ENCODE data around the gene NOS1. TPM values are rescaled to one million over a fixed set of nuclear protein-coding genes. Genes with fewer than 3 reads are reported as not detected.

The NOS1 gene
- total RNA-seq, 1 donor from 2014 or later = 9.6 TPM

DNA sequence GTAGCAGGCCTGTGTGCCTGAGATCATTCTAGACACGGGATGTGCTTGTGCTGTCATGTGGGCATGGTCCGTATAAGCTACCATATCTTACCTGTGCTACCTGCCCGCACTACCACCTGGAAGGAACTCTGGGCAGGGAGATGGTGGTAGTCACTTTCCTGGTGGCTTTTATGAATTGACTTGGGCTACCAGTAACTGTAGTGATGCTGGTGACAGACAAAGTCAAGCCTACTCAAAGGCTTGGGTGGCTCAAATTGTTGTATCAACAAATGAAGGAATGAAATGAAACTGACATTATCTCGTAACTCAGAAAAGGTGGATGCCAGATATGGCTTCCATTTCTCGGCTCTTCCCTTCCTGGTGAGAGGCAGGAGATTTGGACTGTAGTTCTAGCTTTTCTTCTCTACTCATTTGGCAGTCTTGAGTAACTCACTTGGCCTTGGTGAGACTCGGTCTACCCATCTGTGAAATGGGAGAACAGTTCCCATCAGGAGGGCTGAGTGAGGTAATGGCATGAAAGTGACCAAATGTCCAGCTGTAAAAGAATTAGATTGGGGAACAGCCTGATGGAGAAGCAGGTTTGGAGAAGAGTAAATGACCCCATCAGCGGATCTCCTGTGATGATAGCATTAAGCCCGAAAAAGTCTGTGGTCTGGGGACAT, 81.3 kb downstream of the NOS1 start:
- no peak overlapping the region for H3K4me3 ChIP-seq
- TF ChIP-seq, protein P1, sequence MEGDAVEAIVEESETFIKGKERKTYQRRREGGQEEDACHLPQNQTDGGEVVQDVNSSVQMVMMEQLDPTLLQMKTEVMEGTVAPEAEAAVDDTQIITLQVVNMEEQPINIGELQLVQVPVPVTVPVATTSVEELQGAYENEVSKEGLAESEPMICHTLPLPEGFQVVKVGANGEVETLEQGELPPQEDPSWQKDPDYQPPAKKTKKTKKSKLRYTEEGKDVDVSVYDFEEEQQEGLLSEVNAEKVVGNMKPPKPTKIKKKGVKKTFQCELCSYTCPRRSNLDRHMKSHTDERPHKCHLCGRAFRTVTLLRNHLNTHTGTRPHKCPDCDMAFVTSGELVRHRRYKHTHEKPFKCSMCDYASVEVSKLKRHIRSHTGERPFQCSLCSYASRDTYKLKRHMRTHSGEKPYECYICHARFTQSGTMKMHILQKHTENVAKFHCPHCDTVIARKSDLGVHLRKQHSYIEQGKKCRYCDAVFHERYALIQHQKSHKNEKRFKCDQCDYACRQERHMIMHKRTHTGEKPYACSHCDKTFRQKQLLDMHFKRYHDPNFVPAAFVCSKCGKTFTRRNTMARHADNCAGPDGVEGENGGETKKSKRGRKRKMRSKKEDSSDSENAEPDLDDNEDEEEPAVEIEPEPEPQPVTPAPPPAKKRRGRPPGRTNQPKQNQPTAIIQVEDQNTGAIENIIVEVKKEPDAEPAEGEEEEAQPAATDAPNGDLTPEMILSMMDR (IDR thresholded peaks at IDR 0.05) = no peak
- no peak for TF ChIP-seq POLR2A (IDR thresholded peaks at IDR 0.05)
- no peak for TF ChIP-seq POLR2AphosphoS5 (IDR thresholded peaks at IDR 0.05; ENCODE audit: insufficient read depth in 1 of 2, low read depth in 1 of 2)
- intact Hi-C loops (cut with DNase I) = no loop called here
- H3K27ac ChIP-seq = no peak overlapping the region
- no peaks in the 10 kb centered on the region for H3K36me3 ChIP-seq
- H3K9me3 ChIP-seq = no peaks in the 10 kb centered on the region
- no peak for DNase-seq (ENCODE audit: extremely low spot score in 2 of 2)
- H3K27me3 ChIP-seq = no peaks in the 10 kb centered on the region
- H3K4me1 ChIP-seq = no peaks in the 10 kb centered on the region

DNA sequence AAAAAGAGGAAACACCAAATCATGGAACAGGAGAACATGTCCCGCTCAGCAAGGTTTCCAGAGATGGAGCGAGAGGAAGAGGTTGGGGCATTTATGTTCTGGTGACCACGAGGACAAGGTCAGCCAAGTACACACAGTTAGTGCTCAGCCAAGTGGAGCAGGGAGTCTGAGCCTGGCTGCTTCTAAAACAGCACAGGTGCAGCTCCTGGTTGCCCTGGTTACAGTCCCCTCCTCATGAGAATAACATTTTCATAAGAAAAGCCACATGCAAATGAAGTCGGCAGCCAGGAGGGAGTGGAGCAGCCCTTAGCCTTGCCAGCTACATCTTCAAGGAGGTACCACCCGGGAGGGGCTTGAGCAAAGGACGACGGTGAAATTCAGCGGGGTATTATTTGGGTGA, 81.8 kb downstream of the NOS1 start:
- H3K4me1 ChIP-seq = no peaks in the 10 kb centered on the region
- DNase-seq (ENCODE audit: extremely low spot score in 2 of 2) = no peak
- no peaks in the 10 kb centered on the region for H3K9me3 ChIP-seq
- no peak overlapping the region for H3K27ac ChIP-seq
- H3K27me3 ChIP-seq = no peaks in the 10 kb centered on the region
- no peaks in the 10 kb centered on the region for H3K36me3 ChIP-seq
- no peak for TF ChIP-seq POLR2A (IDR thresholded peaks at IDR 0.05)
- no peak for TF ChIP-seq POLR2AphosphoS5 (IDR thresholded peaks at IDR 0.05; ENCODE audit: insufficient read depth in 1 of 2, low read depth in 1 of 2)
- TF ChIP-seq, protein P1 (IDR thresholded peaks at IDR 0.05) = no peak
- H3K4me3 ChIP-seq = no peak overlapping the region
- intact Hi-C loops (cut with DNase I) = no loop called here

DNA sequence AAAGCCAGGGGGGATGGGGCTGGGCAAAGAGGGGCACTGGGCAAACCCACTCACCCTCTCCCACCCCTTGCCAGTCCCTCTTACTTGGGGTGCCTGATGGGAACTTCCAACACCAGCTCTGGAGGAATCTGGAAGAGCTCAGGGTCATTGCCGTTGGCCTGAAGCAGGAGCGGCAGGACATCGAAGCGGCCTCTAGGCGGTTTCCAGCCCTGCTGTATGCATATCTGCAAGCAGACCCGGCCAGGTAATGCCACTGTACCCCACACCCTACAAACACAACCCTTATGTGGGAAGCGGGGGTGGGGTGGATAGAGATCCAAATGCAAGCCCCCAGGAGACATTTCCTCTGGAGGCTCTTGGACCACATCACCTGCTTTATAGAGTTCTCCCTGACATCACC, 83.6 kb downstream of the NOS1 start:
- intact Hi-C loops (cut with DNase I) = no loop called here
- DNase-seq (ENCODE audit: extremely low spot score in 2 of 2) = no peak
- no peak overlapping the region for H3K27ac ChIP-seq
- H3K36me3 ChIP-seq = no peaks in the 10 kb centered on the region
- H3K4me3 ChIP-seq = no peak overlapping the region
- no peaks in the 10 kb centered on the region for H3K9me3 ChIP-seq
- H3K27me3 ChIP-seq = no peaks in the 10 kb centered on the region
- H3K4me1 ChIP-seq = no peaks in the 10 kb centered on the region
- TF ChIP-seq POLR2A (IDR thresholded peaks at IDR 0.05) (no peak), POLR2AphosphoS5 (IDR thresholded peaks at IDR 0.05; ENCODE audit: insufficient read depth in 1 of 2, low read depth in 1 of 2) (no peak)
- TF ChIP-seq, protein P1 (IDR thresholded peaks at IDR 0.05) = no peak

DNA sequence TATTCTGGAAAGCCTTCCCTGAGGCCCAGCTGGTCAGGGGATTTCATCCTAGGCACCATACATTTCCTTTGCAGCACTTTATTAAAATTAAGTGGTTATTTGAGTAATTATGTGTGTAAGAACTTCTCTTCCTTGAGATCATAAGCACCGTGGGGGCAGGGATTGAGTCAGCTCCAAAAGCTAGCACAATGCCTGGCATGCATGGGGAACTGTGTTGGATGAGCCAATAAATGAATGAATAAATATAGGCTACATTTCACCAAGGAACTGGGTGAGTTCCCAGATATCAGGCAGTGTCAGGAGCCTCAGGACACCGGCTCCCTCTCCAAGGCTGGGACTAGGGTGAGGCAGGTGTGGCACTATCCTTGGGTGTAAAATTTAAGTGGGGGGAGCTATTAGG, 88.3 kb downstream of the NOS1 start:
- no peaks in the 10 kb centered on the region for H3K27me3 ChIP-seq
- no peaks in the 10 kb centered on the region for H3K9me3 ChIP-seq
- H3K4me3 ChIP-seq = no peak overlapping the region
- H3K4me1 ChIP-seq = no peaks in the 10 kb centered on the region
- no peak for DNase-seq (ENCODE audit: extremely low spot score in 2 of 2)
- TF ChIP-seq, protein P1 (IDR thresholded peaks at IDR 0.05) = no peak
- no peak for TF ChIP-seq POLR2A (IDR thresholded peaks at IDR 0.05)
- no peak for TF ChIP-seq POLR2AphosphoS5 (IDR thresholded peaks at IDR 0.05; ENCODE audit: insufficient read depth in 1 of 2, low read depth in 1 of 2)
- intact Hi-C loops (cut with DNase I) = no loop called here
- no peaks in the 10 kb centered on the region for H3K36me3 ChIP-seq
- no peak overlapping the region for H3K27ac ChIP-seq

DNA sequence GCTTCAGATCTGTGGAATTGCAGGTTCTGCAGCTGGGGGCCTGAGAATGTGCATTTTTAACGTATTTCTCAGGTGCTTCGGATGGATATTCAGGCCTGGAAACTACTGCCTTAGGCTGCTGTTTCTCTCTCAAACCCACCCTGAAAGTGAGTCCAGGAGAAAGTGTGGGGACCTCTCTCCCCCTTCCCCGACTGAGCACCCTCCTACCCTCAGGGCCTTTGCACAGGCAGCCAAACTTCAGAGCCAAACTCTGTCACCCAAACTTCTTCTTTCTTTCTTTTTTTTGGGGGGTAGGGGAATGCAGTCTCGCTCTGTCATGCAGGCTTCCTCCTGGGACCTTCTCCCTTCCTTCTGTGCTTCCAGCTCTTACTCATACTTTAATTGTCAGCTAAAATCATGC, 88.7 kb downstream of the NOS1 start:
- no peaks in the 10 kb centered on the region for H3K27me3 ChIP-seq
- TF ChIP-seq POLR2A (IDR thresholded peaks at IDR 0.05) (no peak), POLR2AphosphoS5 (IDR thresholded peaks at IDR 0.05; ENCODE audit: insufficient read depth in 1 of 2, low read depth in 1 of 2) (no peak)
- TF ChIP-seq, protein P1 (IDR thresholded peaks at IDR 0.05) = no peak

More for the DNA sequence above, 88.7 kb downstream of the NOS1 start:
- no peak overlapping the region for H3K27ac ChIP-seq
- intact Hi-C loops (cut with DNase I) = no loop called here
- no peaks in the 10 kb centered on the region for H3K9me3 ChIP-seq
- no peak for DNase-seq (ENCODE audit: extremely low spot score in 2 of 2)
- H3K4me1 ChIP-seq = no peaks in the 10 kb centered on the region
- H3K4me3 ChIP-seq = no peak overlapping the region
- H3K36me3 ChIP-seq = no peaks in the 10 kb centered on the region
